ENCODE data around the gene ARG2. TPM values are rescaled to one million over a fixed set of nuclear protein-coding genes. Genes with fewer than 3 reads are reported as not detected.

Gene ARG2
- total and polyA plus RNA-seq, 4 donors = 0.08 to 3.1 (median 0.59) TPM

GRCh38 chr14:67583711-67584644, 35.7 kb upstream of the ARG2 start:
- no peak overlapping the region for H3K27ac ChIP-seq (ENCODE audit: low read depth in 1 of 2, low read length in 2 of 2)
- H3K4me1 ChIP-seq (ENCODE audit: control insufficient read depth in 4 of 4, insufficient read depth in 4 of 4, low read length in 3 of 4) = peaks cover 0 to 8% (median 1%) of the 10 kb centered on the region in 4 donors
- H3K9ac ChIP-seq (ENCODE audit: low read depth in 1 of 2, low read length in 2 of 2) = no peak overlapping the region
- 83% methylated on average over 6 of the region's 6 CpGs for WGBS
- peaks cover 0 to 10% (median 6%) of the 10 kb centered on the region in 4 donors for H3K36me3 ChIP-seq (ENCODE audit: control insufficient read depth in 4 of 4, insufficient read depth in 3 of 4, low read depth in 1 of 4, low read length in 3 of 4)
- H3K27me3 ChIP-seq (ENCODE audit: control insufficient read depth in 4 of 4, insufficient read depth in 4 of 4, low read length in 3 of 4) = no peaks in the 10 kb centered on the region
- H3K4me3 ChIP-seq (ENCODE audit: low read depth in 1 of 3, low read length in 3 of 3) = no peak overlapping the region
- TF ChIP-seq HNF4A (conservative IDR thresholded peaks at IDR 0.05) = no peak
- TF ChIP-seq RAD21 (IDR thresholded peaks at IDR 0.05) = peak; percentile 95 to 96
- no peak for TF ChIP-seq ZBTB33 (IDR thresholded peaks at IDR 0.05)
- TF ChIP-seq SP1 (IDR thresholded peaks at IDR 0.05) = no peak
- TF ChIP-seq CTCF (IDR thresholded peaks at IDR 0.05; ENCODE audit: low read depth, low read length, missing input control) = peak; percentile 73
- no peak for TF ChIP-seq NR2F2 (IDR thresholded peaks at IDR 0.05)
- no peak for TF ChIP-seq RXRA (IDR thresholded peaks at IDR 0.05)
- peak; percentile 49 for DNase-seq (ENCODE audit: low spot score)
- no peaks in the 10 kb centered on the region for H3K9me3 ChIP-seq (ENCODE audit: control insufficient read depth in 4 of 4, low read length in 3 of 4)

GRCh38 chr14:67584978-67585377, 34.7 kb upstream of the ARG2 start:
- H3K9ac ChIP-seq (ENCODE audit: low read depth in 1 of 2, low read length in 2 of 2) = no peak overlapping the region
- H3K9me3 ChIP-seq (ENCODE audit: control insufficient read depth in 4 of 4, low read length in 3 of 4) = no peaks in the 10 kb centered on the region
- H3K36me3 ChIP-seq (ENCODE audit: control insufficient read depth in 4 of 4, insufficient read depth in 3 of 4, low read depth in 1 of 4, low read length in 3 of 4) = peaks cover 0 to 12% (median 7%) of the 10 kb centered on the region in 4 donors
- 93% methylated on average over 3 of the region's 3 CpGs for WGBS
- no peaks in the 10 kb centered on the region for H3K27me3 ChIP-seq (ENCODE audit: control insufficient read depth in 4 of 4, insufficient read depth in 4 of 4, low read length in 3 of 4)
- DNase-seq (ENCODE audit: low spot score) = no peak
- no peak overlapping the region for H3K27ac ChIP-seq (ENCODE audit: low read depth in 1 of 2, low read length in 2 of 2)
- peaks cover 0 to 11% (median 2%) of the 10 kb centered on the region in 4 donors for H3K4me1 ChIP-seq (ENCODE audit: control insufficient read depth in 4 of 4, insufficient read depth in 4 of 4, low read length in 3 of 4)
- no peak overlapping the region for H3K4me3 ChIP-seq (ENCODE audit: low read depth in 1 of 3, low read length in 3 of 3)
- TF ChIP-seq MAX (IDR thresholded peaks at IDR 0.05) (no peak), REST (IDR thresholded peaks at IDR 0.05) (no peak), EGR1 (IDR thresholded peaks at IDR 0.05; ENCODE audit: low read depth in 2 of 2) (no peak), JUND (IDR thresholded peaks at IDR 0.05) (no peak), RXRA (IDR thresholded peaks at IDR 0.05) (no peak), GABPA (IDR thresholded peaks at IDR 0.05 in 1 of 2, conservative IDR thresholded peaks at IDR 0.05 in 1 of 2) (no peak), ZBTB33 (IDR thresholded peaks at IDR 0.05) (no peak), TAF1 (conservative IDR thresholded peaks at IDR 0.05) (no peak), RAD21 (IDR thresholded peaks at IDR 0.05) (no peak), CTCF (IDR thresholded peaks at IDR 0.05; ENCODE audit: low read depth, low read length, missing input control) (no peak), HNF4G (IDR thresholded peaks at IDR 0.05) (no peak), YY1 (IDR thresholded peaks at IDR 0.05) (no peak), FOXA1 (IDR thresholded peaks at IDR 0.05) (no peak)

Measured in liver (tissue), 9 donors.